NCI-H187 treated with DMSO at 0.1 percent for 48 hours (cell line): ENCODE data around the gene C11orf16.
"Not testable (repeated sequence)": the region's sequence is repeated elsewhere in the genome, so short reads cannot be mapped to it uniquely, and the experiment has no call there.

Experiments used
- DNase-seq: peaks from one replicate; lab custom pipeline; 2025; lab: John Stamatoyannopoulos, UW

The C11orf16 gene

GRCh38 chr11:8886322-8886721, 46.4 kb downstream of the C11orf16 start:
- no peak for DNase-seq

GRCh38 chr11:8881585-8881984, 51.2 kb downstream of the C11orf16 start:
- DNase-seq, result not testable (repeated sequence)

DNA sequence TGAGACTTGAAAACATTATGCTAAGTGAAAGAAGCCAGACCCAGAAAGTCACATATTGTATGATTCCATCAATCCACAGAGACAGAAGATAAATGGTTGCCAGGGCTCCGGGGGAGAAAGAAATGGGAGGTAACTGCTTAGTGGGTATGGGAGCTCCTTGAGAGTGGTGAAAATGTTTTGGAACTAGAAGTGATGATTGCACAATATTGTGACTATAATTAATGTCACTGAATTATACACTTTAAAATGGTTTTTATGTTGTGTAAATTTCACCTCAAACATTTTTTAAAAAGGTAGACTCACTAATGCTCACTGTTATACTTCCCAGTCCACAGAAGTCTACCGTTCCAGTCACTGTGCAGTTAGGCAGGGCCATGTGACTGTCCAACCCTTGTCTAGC, 54.0 kb downstream of the C11orf16 start:
- no peak for DNase-seq

DNA sequence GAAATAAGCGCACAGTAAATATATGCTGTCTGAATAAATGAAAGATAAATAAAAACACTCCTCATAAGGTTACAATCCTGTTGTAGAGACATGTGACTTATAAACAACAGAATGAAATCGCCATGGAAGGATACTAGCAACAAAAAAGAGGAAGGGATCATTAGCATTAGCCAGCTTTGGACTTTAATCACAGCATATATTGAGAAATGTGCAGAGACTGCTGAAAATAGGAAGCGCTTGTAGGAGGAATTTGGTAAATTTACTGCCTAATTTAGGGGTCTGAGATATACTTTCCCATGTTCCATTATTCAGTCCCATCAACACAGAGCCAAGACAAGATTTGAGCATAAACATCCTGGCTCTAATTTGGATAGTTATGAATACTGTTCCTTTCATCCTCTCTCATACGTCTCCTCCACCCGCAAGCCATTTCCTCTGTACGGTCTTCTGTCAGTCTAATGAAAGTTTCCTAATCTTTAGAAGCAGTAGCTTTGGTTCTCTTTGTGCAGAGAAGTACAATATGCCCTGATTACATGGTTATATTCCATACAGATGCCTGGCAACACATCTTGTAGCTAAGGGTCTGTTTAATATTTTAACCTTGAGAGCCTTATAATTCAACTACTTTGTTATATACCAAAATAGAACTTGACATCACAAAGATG, 58.9 kb downstream of the C11orf16 start:
- no peak for DNase-seq

DNA sequence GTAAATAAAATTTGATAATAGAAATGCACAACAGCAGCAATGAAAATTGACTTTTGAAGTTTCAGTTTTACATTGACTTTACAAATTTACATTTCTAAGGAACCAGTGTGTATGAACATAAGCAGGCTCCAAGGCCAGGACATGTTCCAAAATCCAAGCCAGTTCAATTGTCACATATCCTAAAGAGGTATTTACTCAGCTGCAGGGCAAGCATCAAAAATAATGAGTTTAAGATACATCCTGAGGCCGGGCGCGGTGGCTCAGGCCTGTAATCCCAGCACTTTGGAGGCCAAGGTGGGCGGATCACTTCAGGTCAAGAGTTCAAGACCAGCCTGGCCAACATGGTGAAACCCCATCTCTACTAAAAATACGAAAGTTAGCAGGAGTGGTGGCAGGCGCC, 60.8 kb downstream of the C11orf16 start:
- DNase-seq, result no peak

GRCh38 chr11:8871171-8871775, 61.5 kb downstream of the C11orf16 start:
- DNase-seq, result no peak

GRCh38 chr11:8870411-8871170, 62.2 kb downstream of the C11orf16 start:
- DNase-seq, result no peak
